Measurements from ENCODE around the gene EDC3. TPM values are rescaled to one million over a fixed set of nuclear protein-coding genes. Genes with fewer than 3 reads are reported as not detected.
"Not testable (repeated sequence)": the region's sequence is repeated elsewhere in the genome, so short reads cannot be mapped to it uniquely, and the experiment has no call there.

EDC3 gene
- polyA plus RNA-seq, 4 donors, result 37.5 to 43.0 (median 40.6) TPM

DNA sequence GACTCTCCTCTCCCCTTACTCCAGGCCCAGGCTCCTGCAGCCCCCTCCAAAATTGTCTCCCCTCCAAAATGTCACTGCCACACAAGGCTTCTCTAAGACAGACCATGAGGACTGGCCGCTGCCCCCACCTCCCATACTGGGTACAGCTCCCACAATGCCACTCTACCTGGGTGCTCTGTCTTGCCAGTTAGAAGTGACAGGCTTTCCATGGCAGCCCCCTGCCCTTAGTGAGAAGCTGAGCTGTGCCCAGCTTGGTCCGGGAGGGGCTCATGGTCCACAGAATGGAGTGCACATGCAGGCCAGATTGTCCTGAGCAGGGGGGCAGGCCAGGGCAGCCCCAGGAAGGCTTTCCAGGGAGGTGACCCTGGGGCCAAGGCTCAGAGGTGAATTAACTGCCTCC, 83.1 kb downstream of the EDC3 start:
- DNase-seq (ENCODE audit: low read depth in 4 of 4, low spot score in 2 of 4), result no peak

DNA sequence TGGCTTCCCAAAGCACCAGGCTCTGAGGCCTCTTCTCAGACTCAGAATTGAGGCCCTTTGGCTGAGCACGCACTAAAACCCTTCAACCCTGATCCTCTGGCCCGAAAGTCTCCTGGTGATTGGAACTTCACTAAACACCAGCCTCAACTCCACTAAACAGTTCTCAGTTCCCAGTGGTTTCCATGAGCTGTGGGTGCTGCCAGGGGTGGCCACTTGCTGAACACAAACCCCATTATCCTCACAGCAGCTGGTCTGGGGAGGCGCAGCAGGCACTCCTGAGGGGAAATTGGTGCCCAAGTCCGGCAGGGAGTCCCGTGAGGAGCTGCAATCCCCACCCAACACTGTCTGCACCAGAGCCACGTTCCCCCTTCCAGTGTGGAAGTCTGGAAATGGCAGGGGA, 84.0 kb downstream of the EDC3 start:
- no peak for DNase-seq (ENCODE audit: low read depth in 4 of 4, low spot score in 2 of 4)

DNA sequence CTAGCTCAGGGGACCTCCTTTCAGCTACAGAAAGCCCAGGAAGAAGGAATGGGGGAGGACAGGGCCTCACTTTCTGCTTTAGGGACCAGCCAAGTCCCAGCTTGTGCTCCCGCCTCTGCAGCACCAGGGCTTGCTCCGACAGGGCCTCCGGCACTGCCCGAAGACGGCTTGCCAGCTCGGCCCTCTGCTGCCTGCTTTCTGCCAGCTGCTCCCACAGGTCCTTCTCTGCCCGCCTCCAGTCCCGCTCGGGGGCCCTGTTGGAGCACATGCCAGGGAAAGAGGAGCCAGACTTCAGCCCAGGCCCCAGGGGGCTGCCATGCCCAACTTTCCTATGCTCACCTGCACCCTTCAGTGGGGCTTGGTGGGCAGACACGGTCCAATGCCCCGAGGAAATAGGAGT, 84.5 kb downstream of the EDC3 start:
- no peak for DNase-seq (ENCODE audit: low read depth in 4 of 4, low spot score in 2 of 4)

DNA sequence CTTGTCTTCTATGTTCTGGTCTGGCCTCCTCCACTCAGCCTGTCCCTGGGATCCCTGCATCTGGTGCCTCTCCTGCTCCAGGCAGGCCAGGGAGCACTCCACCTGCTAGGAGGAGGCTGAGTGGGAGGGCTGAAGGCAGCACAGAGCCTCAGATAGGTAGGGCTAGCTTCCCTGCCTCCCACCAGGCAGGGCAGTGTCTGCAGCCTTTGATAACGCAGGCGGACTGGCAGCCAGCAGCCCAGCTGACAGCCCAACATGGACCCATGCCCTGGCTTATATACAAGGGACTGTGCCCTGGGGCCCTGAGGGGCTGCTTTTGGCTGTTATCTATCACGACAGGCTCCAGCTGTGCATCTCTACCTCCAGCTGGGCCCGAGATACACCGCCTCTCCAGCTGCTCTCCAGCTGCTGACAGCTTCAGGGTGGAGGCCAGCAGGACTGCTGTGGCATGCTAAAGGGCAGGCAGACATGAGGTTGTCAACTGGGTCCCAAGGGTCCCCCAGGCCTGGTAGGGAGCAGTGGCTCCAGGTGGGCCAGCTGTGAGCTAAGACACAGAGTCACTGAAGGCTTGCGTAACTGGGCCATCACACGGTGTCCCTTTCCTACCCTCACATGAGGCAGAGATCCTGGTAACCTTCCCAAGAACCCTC, 85.4 kb downstream of the EDC3 start:
- DNase-seq (ENCODE audit: low read depth in 4 of 4, low spot score in 2 of 4), result no peak

DNA sequence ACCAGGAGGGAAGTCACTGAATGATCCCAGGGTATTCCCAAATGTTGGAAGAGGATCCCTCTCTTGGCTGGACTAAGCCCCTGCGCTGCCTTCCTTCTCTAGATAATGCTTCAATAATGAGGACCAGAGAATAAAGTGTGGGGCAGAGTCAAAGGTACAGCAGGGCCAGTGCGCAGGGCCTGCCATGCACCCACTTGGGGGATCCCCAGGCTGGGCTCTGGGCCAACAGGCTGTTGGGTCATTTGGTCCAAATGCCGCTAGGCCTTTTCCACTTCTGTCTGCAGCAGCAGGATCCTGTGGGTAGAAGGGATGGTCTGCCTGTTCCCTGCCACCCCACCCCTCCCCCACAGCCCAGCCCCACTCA, 85.9 kb downstream of the EDC3 start:
- DNase-seq (ENCODE audit: low read depth in 4 of 4, low spot score in 2 of 4), result no peak

DNA sequence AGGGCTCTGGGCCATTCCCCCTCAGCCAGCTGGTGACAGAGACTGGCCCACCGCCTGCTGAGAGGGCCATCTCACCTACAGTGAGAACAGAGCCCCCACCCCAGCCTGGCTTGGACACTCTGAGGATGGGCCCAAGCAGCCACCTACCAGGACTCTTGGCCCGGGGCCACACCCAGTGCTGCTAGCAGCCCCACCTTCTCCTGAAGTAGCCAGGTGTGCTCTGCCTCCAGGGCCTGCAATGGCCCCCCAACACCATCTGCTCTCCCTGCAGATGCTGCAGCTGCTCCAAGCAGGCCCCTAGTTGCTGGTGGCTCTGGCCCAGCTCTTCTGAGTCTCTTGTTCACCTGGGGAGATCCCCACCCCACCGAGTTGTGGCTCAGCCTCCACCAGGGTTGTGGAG, 87.0 kb downstream of the EDC3 start:
- DNase-seq (ENCODE audit: low read depth in 4 of 4, low spot score in 2 of 4), result no peak

DNA sequence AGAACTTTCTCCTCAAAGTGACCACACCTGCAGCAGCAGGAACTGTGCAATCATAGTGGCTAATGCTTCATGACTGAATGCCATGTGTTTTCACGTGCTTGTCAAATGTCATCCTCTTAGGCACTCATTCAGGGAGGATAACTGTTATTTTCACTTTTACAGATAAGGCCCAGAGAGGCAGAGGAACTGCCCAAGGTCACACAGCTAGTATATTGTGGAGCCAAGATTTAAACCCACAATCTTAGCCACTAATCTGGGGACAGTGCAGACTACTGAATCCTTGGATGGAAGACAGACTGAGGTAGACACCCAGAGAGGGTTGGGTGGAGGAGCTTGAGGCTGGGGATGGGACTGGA, 90.1 kb downstream of the EDC3 start:
- DNase-seq (ENCODE audit: low read depth in 4 of 4, low spot score in 2 of 4), result no peak

DNA sequence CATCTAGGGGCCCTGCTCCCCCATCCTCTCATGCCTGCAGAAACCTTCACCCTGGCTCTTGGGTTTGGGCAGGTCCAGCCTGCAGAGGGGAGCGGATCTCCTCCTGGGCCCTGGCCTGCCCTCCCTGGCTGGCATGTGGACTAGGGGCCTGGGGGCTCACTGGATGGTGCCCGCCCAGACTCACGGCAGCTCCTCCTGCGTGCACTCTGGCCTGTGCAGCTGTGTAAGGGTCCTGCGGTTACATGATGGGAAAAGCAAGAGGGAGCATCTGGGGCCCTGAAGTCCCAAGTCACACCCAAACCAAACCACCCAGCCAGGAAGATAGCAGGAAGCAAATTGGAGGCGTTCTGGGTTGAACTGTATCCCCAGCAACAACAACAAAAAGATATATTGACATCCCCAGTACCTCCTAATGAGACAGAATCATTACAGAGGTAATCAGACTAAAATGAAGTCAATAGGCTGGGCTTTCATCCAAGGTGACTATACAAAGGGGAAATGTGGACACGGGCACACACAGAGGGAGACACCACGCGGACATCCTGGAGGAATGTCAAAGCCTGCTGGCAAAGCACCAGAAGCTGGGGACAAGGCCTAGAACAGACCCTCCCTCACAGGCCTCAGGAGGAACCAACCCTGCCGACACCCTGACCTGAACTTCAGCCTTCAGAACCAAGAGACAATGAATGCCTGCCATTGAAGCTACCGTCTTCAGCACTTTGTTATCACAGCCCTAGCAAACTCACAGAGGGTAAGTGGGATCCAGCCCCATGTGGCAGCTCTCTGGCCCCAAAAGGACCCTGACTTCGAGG, 90.6 kb downstream of the EDC3 start:
- DNase-seq (ENCODE audit: low read depth in 4 of 4, low spot score in 2 of 4), result no peak

DNA sequence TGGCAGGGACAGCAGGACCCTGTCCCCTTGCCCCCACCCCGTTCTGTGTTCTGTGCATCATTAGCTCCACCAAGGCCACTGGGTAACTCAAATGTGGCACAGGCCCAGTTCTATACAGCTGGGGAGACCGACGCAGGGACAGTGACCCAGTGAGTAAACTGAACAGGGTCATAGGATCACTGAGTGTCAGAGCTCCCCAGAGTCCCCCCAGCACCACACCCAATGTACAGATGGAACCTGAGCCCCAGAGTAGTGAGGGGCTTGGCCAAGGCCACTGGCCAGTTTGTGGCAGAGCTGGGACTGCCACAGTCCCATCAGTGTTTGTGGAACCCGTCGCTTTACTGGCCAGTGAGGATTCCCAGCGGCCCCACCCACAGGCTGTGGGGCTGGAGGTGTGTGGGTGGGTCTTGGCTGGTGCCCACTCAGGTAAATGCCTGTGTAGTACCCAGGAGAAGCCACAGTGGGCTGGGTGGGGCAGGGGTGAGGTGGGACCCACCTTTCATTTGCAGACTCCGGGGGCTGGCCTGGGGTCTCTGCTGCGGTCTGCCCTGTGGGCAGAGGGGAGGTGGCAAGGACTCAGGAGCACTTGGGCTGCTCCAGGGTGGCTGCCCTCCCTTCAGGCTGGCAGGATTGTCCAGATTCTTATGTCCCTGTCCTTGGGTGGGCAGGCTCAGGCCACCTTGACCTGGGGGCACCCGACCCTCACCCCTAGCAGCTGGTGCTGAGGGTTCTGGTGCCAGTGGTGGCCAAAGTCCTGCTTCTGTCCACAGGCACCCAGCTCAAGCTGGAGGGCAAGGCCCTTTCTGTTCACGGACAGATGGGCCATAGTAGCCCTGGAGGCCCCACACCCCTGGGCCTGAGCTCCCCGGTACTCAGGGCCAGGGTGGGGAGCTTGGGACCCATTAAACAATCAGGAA, 91.8 kb downstream of the EDC3 start:
- DNase-seq (ENCODE audit: low read depth in 4 of 4, low spot score in 2 of 4), result no peak

DNA sequence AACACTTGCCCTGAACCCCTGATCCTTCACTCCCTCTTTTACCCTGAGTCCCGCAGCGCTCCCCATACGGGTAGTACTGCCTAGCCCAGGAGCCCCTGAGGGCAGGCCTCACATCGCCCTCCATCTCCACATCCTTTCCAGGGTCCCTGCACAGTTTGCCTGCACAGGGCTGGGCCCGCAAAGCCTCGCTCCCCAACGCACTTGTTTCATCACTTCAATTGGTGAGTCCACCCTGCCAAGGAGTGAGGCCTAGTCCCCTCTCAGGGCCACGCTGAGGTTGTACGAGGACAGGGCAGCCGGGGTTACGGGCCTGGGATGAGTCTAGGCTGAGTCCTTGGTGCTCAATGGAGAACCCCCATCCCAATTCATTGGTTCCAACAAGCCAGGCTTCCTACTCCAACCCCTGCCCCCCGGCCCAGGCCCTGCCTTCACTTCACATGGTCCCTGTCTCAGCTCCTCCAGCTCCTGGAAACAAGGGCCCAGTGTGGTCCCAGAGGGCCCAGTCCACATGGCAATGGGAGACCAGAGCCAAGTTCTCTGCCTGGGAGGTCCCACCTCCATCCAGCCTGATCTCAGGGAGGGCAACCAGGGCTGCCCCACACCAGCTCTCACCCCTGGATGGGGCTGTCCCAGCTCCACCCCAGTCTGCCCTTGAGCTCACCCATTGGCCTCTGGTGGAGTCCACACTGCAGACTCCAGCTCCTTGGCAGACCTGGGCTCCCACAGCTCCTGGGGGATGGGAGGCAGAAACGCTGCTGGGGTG, 92.6 kb downstream of the EDC3 start:
- no peak for DNase-seq (ENCODE audit: low read depth in 4 of 4, low spot score in 2 of 4)

DNA sequence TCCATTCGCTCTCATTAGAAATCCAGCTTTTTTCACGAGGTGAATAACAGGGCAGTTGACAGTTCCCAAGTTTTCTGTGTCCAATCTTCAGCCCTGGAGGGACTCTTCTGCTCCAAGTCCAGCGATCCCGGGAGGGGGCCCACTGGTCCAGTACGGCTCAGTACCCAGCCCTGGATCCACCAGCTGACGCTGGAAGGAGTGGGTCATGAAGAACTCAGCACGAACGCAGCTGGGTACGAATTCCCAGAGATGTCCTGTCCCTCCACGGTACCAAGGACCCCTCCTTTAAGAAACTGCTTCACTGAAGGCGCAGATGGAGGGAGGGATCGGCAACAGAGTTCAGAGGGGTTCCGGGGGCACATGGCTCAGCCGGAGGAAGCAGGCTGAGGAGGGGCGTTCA, 96.7 kb downstream of the EDC3 start:
- no peak for DNase-seq (ENCODE audit: low read depth in 4 of 4, low spot score in 2 of 4)

DNA sequence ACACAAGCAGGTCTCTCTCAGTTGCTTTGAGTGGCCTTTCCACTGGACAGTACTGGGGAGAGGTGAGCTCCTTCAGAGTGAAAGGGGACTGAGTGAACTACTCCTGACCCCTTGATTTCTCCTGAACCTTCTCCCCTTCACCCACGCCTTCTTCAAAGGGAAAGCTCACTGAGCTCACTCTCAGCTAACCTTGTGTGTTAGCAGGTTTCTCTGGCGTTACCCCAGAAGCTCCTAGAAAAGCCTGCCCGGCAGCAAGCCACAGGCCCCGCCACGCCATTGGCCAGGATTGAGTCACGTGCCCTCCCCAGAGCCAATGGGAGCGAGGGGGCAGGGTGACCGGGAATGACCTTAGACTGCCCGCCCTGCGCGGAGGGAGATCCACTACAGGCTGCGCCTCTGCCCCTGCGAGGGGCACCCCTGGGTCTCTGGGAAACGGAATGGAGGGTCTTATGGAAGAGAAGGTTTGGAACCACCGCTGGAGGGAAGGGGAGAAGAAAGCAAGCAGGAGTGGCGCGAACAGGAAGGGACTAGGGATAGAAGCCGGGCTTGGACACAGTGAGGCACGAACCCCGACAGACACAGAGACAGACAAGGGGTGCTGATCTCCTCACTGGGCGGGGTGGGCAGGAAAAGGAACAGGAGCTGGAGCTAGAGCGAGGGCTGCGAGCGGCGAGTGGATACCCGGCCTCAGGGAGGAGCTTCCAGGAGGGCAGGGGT, 97.5 kb downstream of the EDC3 start:
- peak in 3 of 4 donors; percentile 74 to 93 (median 87) for DNase-seq (ENCODE audit: low read depth in 4 of 4, low spot score in 2 of 4)

DNA sequence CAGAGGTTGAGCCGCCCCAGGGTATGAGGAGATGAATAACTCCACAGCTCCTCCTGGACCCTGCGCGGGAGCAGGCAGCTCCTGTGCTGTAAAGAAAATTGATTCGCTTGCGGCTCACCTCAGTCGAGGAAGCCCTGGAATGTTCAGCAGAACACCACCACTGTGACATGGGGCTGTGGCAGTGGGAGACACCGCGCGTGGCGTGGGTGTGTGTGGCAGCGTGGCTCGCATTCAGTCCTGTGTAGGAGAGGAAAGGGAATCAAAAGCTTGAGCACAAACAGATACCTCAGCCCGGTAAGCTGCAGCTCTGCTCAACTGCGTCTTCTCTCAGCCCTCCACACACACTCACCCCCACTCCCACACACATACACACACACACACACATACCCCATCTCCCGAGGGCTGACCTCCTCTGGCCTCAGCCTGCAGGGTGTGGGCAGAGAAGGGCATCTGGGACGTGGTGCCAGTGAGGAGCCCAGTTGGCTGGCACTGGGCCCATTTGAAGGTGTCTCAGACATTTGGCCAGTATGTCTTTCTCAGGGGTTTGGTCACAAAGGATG, 98.6 kb downstream of the EDC3 start:
- not testable (repeated sequence) for DNase-seq (ENCODE audit: low read depth in 4 of 4, low spot score in 2 of 4)

DNA sequence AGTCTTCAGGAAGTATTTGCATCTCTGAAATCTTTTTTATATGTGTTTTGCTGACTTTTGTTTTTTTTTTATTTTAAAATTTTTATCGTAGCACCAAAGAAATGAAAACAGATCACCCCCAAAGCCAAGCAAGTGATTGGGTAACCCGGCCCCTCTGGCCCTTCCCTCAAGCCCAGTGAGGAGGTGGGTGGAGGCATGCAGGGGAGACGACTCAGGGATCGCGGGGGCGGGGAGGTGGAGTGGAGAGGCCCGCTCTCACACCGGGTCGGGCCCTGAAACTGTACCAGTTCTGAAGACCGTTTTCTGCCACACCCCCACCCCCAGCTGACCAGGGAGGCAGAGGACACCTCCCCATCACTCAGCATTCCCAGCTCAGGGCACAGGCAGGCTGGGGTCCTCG, 99.1 kb downstream of the EDC3 start:
- DNase-seq (ENCODE audit: low read depth in 4 of 4, low spot score in 2 of 4), result not testable (repeated sequence)

DNA sequence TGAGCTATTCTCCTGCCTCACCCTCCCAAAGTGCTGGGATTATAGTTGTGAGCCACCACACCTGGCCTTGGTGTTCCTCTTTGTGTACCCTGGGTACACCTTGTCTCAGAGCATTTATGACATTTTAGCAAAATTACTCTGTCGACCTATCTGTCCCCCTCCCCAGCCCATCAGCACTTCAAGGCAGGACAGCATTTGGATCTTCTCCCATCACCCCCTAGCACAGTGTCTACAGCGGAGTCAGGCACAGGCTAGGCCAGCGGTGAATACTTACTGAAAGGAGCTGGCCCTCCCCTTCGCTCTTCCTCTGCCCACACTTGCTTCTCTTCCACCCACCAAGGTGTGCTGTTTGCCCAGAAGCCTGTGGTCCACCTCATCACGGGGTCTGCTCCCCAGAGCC, 100.6 kb downstream of the EDC3 start:
- DNase-seq (ENCODE audit: low read depth in 4 of 4, low spot score in 2 of 4), result no peak

DNA sequence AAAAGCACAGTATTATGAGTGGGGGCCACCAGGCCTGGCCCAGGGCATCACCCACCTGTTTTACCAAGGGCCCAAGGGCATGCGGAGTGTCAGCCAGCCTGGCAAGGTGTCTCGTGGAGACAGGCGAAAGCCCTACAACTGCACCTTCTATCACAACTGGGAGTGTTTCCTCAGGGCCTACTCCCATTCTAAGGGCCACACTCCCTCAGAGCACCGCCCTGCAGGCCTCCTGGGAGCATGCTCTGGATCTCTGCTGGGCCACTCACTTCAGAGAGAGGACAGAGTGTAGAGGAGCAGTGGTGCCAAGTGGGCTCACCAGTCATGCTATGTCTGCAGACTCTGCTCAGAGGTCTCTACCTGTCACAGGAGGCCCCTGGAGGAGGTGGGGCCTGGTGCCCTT, 101.4 kb downstream of the EDC3 start:
- DNase-seq (ENCODE audit: low read depth in 4 of 4, low spot score in 2 of 4), result no peak

DNA sequence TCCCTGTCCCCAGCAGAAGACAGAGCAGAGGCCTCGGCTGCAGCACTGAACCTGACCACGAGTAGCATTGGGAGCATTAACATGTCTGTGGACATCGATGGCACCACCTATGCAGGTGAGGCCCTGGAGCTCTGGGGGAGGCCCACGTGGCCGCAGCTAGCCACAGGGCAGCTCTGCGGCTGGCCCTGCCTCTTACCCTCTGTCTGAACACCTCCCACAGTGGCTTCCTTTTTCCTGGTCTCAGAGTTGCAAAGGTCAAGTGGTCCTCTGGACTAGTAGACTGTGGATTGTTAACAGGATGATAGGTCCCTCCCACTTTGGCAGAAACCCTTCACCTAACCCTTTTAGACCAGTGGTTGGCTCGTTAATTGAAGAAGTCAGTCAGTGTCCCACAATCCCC, 102.7 kb downstream of the EDC3 start:
- no peak for DNase-seq (ENCODE audit: low read depth in 4 of 4, low spot score in 2 of 4)

DNA sequence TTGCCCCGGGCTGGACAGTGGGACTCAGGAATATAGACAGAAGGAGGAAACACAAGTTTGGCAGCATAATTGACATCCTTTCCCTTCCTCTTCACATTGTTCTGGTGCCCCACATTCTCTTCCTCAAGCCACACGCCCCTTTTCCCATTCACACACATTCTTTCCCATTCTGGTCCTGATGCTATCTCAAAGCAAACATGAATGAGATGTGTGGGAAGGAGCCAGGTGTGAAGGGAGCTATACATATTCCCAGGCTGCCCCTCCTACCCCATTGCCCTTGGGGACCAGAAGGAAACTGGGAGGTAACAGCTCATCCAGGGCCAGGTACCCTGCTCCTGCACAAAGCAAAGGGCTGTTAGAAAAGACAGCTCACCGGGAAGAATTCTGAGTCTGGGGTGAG, 103.6 kb downstream of the EDC3 start:
- DNase-seq (ENCODE audit: low read depth in 4 of 4, low spot score in 2 of 4), result no peak

DNA sequence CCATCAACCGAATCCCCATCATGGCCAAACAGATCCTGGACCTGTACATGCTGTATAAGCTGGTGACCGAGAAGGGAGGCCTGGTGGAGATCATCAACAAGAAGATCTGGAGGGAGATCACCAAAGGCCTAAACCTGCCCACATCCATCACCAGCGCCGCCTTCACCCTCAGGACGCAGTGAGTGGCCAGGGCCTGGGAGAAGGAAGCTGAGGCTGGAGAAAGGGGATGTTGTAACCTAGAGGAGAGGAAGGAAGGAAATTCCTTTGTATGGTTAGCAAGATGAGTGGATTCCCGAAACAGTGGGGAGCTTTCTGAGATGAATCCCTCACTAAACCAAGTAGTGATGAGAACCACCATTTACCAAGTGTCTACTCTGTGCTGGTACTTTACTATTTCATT, 106.0 kb downstream of the EDC3 start:
- DNase-seq (ENCODE audit: low read depth in 4 of 4, low spot score in 2 of 4), result no peak

DNA sequence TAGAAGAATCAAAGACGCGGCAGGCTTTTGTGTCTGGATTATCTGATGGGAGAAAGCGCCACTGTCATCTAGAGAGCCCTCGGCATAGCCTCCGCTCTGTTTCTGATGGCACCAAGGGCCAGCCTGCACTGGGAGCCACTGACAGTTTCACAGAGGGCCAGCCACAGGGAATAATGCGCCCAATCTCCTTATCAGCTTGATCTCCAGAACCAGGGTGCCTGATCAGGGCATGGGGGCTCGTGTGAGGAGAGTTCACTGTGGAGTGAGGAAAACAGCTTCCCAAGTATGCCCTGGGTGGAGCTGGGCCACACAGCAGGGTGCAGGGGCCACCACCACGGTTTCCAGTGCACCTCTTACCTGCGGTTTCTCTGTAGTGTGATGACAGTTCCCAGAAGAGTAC, 110.0 kb downstream of the EDC3 start:
- DNase-seq (ENCODE audit: low read depth in 4 of 4, low spot score in 2 of 4), result no peak

Data from left renal cortex interstitium (tissue), 4 donors.